Neural crest cell (in vitro differentiated cells): ENCODE data around the gene SERGEF. TPM values are rescaled to one million over a fixed set of nuclear protein-coding genes. Genes with fewer than 3 reads are reported as not detected.
A peak's percentile ranks its signal among the peaks of the same experiment; 100 is the strongest.

Experiments used
- DNase-seq: peaks from one replicate; pipeline ENCODE4 v3.0.0; 2021; ENCODE audit warnings: low read depth, mixed read lengths, low spot score
- H3K27ac Mint-ChIP-seq: one replicate; pipeline ENCODE4 v1.8.0; 2021; ENCODE audit warnings: mild to moderate bottlenecking, mixed read lengths; ENCODE audit not compliant: unreplicated experiment
- H3K27me3 Mint-ChIP-seq: 2 replicates; pipeline ENCODE4 v1.8.0; 2021; ENCODE audit warnings: low read depth, mild to moderate bottlenecking, mixed read lengths
- H3K36me3 Mint-ChIP-seq: 2 replicates; pipeline ENCODE4 v1.8.0; 2021; ENCODE audit warnings: low read depth, mild to moderate bottlenecking, mixed read lengths
- H3K4me1 Mint-ChIP-seq: 2 replicates; pipeline ENCODE4 v1.8.0; 2021; ENCODE audit warnings: mixed read lengths
- H3K4me3 Mint-ChIP-seq: one replicate; pipeline ENCODE4 v1.8.0; 2021; ENCODE audit warnings: mild to moderate bottlenecking, mixed read lengths
- H3K9me3 Mint-ChIP-seq: 2 replicates; pipeline ENCODE4 v1.8.0; 2021; ENCODE audit warnings: mixed read lengths
- CTCF ChIP-seq: fragments of 200-600 bp; sonication (generic); conservative IDR thresholded peaks from 2 replicates; pipeline ENCODE4 v1.5.0; 2021; ENCODE audit warnings: antibody characterized with exemption, mild to moderate bottlenecking
- total RNA-seq: library from RNA; stranded (reverse); gene quantifications from 2 replicates; pipeline ENCODE4 v1.2.1, GENCODE V29; 2021

The SERGEF gene
- total RNA-seq, 1 donor from 2014 or later = 29.6 TPM

GRCh38 chr11:17772704-17773600 lies 239.9 kb downstream of the SERGEF start:
- Mint-ChIP-seq H3K36me3 (peaks cover 4% of the 10 kb centered on the region), H3K9me3 (no peaks in the 10 kb centered on the region), H3K27me3 (no peaks in the 10 kb centered on the region), H3K27ac (no peak overlapping the region), H3K4me3 (no peak overlapping the region), H3K4me1 (peaks cover 15% of the 10 kb centered on the region)
- no peak for DNase-seq
- TF ChIP-seq CTCF = no peak

GRCh38 chr11:17771841-17772401 lies 240.9 kb downstream of the SERGEF start:
- Mint-ChIP-seq H3K36me3 (peaks cover 4% of the 10 kb centered on the region), H3K27ac (no peak overlapping the region), H3K4me3 (no peak overlapping the region), H3K9me3 (no peaks in the 10 kb centered on the region), H3K27me3 (no peaks in the 10 kb centered on the region), H3K4me1 (peaks cover 11% of the 10 kb centered on the region)
- DNase-seq = no peak
- TF ChIP-seq CTCF = no peak

- Mint-ChIP-seq H3K27me3 (no peaks in the 10 kb centered on the region), H3K4me3 (no peak overlapping the region), H3K9me3 (no peaks in the 10 kb centered on the region), H3K36me3 (peaks cover 4% of the 10 kb centered on the region), H3K27ac (no peak overlapping the region), H3K4me1 (peaks cover 11% of the 10 kb centered on the region)
- DNase-seq = no peak
- no peak for TF ChIP-seq CTCF
Observed at GRCh38 chr11:17771415-17771814, 241.4 kb downstream of the SERGEF start.

- peaks cover 4% of the 10 kb centered on the region for H3K36me3 Mint-ChIP-seq
- H3K27me3 Mint-ChIP-seq = no peaks in the 10 kb centered on the region
- H3K4me1 Mint-ChIP-seq = peaks cover 16% of the 10 kb centered on the region
- H3K4me3 Mint-ChIP-seq = no peak overlapping the region
- no peaks in the 10 kb centered on the region for H3K9me3 Mint-ChIP-seq
- no peak for TF ChIP-seq CTCF
- H3K27ac Mint-ChIP-seq = peak overlapping the region; percentile 37
- no peak for DNase-seq
Observed at GRCh38 chr11:17770917-17771316, 241.9 kb downstream of the SERGEF start.

- Mint-ChIP-seq H3K27ac (peak overlapping the region; percentile 97), H3K27me3 (no peaks in the 10 kb centered on the region), H3K36me3 (peaks cover 4% of the 10 kb centered on the region), H3K4me3 (no peak overlapping the region), H3K4me1 (peaks cover 24% of the 10 kb centered on the region), H3K9me3 (no peaks in the 10 kb centered on the region)
- DNase-seq = no peak
- TF ChIP-seq CTCF = peak; percentile 36
Observed at GRCh38 chr11:17770048-17770652, 242.7 kb downstream of the SERGEF start.
